Spleen (tissue), 7 donors: ENCODE results near the gene JADE2.

ENCODE experiments used
- POLR2A ChIP-seq, 3 donors: fragments of 450-650 bp; IDR thresholded peaks; one replicate each; pipeline ENCODE4 v1.5.1; 2017; ENCODE audit warnings: antibody characterized with exemption in 3 of 3, mild to moderate bottlenecking in 1 of 3
- POLR2AphosphoS5 ChIP-seq, 3 donors: sonication (generic); formaldehyde crosslinking; IDR thresholded peaks; one replicate each; pipeline ENCODE4 v1.5.1; 2017; ENCODE audit warnings: antibody characterized with exemption in 3 of 3
- TF ChIP-seq, protein P1 (sequence below), 11 experiments: fragments of 200-600 bp in 7 of 11; fragments of 450-650 bp in 4 of 11; sonication (generic) in 4 of 11; IDR thresholded peaks in 8 of 11; conservative IDR thresholded peaks in 3 of 11; 1 replicate in 7 of 11; 2 replicates in 4 of 11; pipeline versions ENCODE4 v1.4.0 to v1.8.0; 2016 to 2021; ENCODE audit warnings: antibody characterized with exemption in 11 of 11, inconsistent platforms in 4 of 11, mild to moderate bottlenecking in 1 of 11
- donor health status: DM: no; HTN: no; CAD: no; lungs with moderate emphysema.
- donor health status: DM: no; HTN: no; CAD: no.
- donor health status: DM: no; HTN: no; CAD: no.

DNA sequence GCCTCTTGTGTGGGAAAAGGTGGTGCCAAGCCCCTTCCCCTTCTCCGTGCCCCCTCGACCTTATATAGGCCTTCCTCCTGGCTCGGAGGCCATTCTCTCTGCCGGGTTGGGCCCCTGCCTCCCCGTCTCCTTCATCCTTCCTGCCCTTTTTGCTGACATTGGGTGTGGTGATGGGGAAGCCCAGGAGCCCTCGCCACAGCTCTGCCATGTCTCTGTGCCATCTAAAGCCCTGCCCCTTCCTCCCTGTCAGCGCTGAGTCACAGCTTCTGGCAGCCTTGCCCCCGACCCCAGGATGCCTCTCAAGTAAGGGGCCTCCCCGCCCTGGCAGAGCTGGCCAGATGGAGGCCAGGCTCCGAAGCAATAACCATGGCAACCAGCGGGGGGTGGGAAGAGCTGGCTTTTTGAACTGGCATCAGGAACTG, 30.4 kb downstream of the JADE2 start:
- TF ChIP-seq, protein P1, sequence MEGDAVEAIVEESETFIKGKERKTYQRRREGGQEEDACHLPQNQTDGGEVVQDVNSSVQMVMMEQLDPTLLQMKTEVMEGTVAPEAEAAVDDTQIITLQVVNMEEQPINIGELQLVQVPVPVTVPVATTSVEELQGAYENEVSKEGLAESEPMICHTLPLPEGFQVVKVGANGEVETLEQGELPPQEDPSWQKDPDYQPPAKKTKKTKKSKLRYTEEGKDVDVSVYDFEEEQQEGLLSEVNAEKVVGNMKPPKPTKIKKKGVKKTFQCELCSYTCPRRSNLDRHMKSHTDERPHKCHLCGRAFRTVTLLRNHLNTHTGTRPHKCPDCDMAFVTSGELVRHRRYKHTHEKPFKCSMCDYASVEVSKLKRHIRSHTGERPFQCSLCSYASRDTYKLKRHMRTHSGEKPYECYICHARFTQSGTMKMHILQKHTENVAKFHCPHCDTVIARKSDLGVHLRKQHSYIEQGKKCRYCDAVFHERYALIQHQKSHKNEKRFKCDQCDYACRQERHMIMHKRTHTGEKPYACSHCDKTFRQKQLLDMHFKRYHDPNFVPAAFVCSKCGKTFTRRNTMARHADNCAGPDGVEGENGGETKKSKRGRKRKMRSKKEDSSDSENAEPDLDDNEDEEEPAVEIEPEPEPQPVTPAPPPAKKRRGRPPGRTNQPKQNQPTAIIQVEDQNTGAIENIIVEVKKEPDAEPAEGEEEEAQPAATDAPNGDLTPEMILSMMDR (IDR thresholded peaks at IDR 0.05 in 8 of 11, conservative IDR thresholded peaks at IDR 0.05 in 3 of 11): peak in 2 of 11 experiments; percentile 17 to 24
- peak; percentile 85 to 87 (median 87) for TF ChIP-seq POLR2AphosphoS5 (IDR thresholded peaks at IDR 0.05)
- no peak for TF ChIP-seq POLR2A (IDR thresholded peaks at IDR 0.05)
